ENCODE measurements around the gene EFNA2. TPM values are rescaled to one million over a fixed set of nuclear protein-coding genes. Genes with fewer than 3 reads are reported as not detected.
"Not testable (repeated sequence)": the region's sequence is repeated elsewhere in the genome, so short reads cannot be mapped to it uniquely, and the experiment has no call there.

Gene EFNA2
- total RNA-seq, 1 experiment from 2014 or later, result not detected

- DNase-seq, result no peak
- H3K4me3 ChIP-seq (ENCODE audit: low read length), result no peak overlapping the region; the same call in 1 of the 2 replicates
- no peaks in the 10 kb centered on the region for H3K9me3 ChIP-seq (ENCODE audit: low read length)
- no peak overlapping the region for H2AFZ ChIP-seq (ENCODE audit: low read length)
- BruUV-seq (replicated peaks), result no TSS peak
- no peaks in the 10 kb centered on the region for H4K20me1 ChIP-seq (ENCODE audit: low read length)
- H3K9me2 ChIP-seq (replicated peaks; ENCODE audit: low read length), result no peaks in the 10 kb centered on the region
- peaks cover 46% of the 10 kb centered on the region for H3K79me2 ChIP-seq (ENCODE audit: low read length)
- POLR2A ChIA-PET (ENCODE audit: unreplicated experiment), result interaction anchor here (1.8 kb wide), 1 partner anchor 24 kb away, joined by 6 read pairs; no protein-coding TSS in a partner anchor
- no peaks in the 10 kb centered on the region for H3K36me3 ChIP-seq (ENCODE audit: low read depth, low read length)
- H3K27ac ChIP-seq (ENCODE audit: low read length), result no peak overlapping the region
- H3K9ac ChIP-seq (ENCODE audit: low read length), result no peak overlapping the region; the same call in 1 of the 2 replicates
- no peaks in the 10 kb centered on the region for H3K27me3 ChIP-seq (ENCODE audit: low read length)
- H3K4me2 ChIP-seq (ENCODE audit: low read length), result peak overlapping the region; percentile 84
- ATAC-seq, result no peak
- intact Hi-C loops (cut with micrococcal nuclease), result loop anchor here (1.0 kb wide), 1 partner anchor 21 kb away; no protein-coding TSS in a partner anchor
- H3K4me1 ChIP-seq (ENCODE audit: insufficient read depth, low read length), result peaks cover 37% of the 10 kb centered on the region
- CTCF ChIA-PET, result interaction anchor here (0.6 to 2.6 kb wide), 8 partner anchors 17 to 1023 kb away, joined by 3 to 124 read pairs (median 4); partner anchors contain the start of genes CIRBP and FAM174C
- H3F3A ChIP-seq (ENCODE audit: low read length, unreplicated experiment), result no peaks in the 10 kb centered on the region
- TF ChIP-seq, protein P1, sequence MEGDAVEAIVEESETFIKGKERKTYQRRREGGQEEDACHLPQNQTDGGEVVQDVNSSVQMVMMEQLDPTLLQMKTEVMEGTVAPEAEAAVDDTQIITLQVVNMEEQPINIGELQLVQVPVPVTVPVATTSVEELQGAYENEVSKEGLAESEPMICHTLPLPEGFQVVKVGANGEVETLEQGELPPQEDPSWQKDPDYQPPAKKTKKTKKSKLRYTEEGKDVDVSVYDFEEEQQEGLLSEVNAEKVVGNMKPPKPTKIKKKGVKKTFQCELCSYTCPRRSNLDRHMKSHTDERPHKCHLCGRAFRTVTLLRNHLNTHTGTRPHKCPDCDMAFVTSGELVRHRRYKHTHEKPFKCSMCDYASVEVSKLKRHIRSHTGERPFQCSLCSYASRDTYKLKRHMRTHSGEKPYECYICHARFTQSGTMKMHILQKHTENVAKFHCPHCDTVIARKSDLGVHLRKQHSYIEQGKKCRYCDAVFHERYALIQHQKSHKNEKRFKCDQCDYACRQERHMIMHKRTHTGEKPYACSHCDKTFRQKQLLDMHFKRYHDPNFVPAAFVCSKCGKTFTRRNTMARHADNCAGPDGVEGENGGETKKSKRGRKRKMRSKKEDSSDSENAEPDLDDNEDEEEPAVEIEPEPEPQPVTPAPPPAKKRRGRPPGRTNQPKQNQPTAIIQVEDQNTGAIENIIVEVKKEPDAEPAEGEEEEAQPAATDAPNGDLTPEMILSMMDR (conservative IDR thresholded peaks at IDR 0.05; ENCODE audit: low read depth, low read length), result no peak; the same call in 1 of the 2 replicates
- TF ChIP-seq EZH2 (IDR thresholded peaks at IDR 0.05; ENCODE audit: low read length, unreplicated experiment) (no peak), EZH2phosphoT487 (IDR thresholded peaks at IDR 0.05; ENCODE audit: borderline replicate concordance, low read length) (no peak)
Measured at GRCh38 chr19:1244693-1245451, 40.8 kb upstream of the EFNA2 start.

- no TSS peak for BruUV-seq (replicated peaks)
- ChIA-PET CTCF (interaction anchor here (2.6 kb wide), 1 partner anchor 21 kb away, joined by 124 read pairs; no protein-coding TSS in a partner anchor), POLR2A (ENCODE audit: unreplicated experiment) (no interaction called here)
- H3K9me3 ChIP-seq (ENCODE audit: low read length), result no peaks in the 10 kb centered on the region
- DNase-seq (no peak), ATAC-seq (no peak)
- no peaks in the 10 kb centered on the region for H3F3A ChIP-seq (ENCODE audit: low read length, unreplicated experiment)
- peaks cover under 1% of the 10 kb centered on the region; the same call in 1 of the 2 replicates for H3K36me3 ChIP-seq (ENCODE audit: low read depth, low read length)
- no peak overlapping the region for H3K4me2 ChIP-seq (ENCODE audit: low read length)
- no peak overlapping the region for H3K9ac ChIP-seq (ENCODE audit: low read length)
- H4K20me1 ChIP-seq (ENCODE audit: low read length), result no peaks in the 10 kb centered on the region
- peaks cover 50% of the 10 kb centered on the region for H3K79me2 ChIP-seq (ENCODE audit: low read length)
- no peaks in the 10 kb centered on the region for H3K27me3 ChIP-seq (ENCODE audit: low read length)
- H3K4me3 ChIP-seq (ENCODE audit: low read length), result no peak overlapping the region
- TF ChIP-seq EZH2phosphoT487 (IDR thresholded peaks at IDR 0.05; ENCODE audit: borderline replicate concordance, low read length) (no peak), EZH2 (IDR thresholded peaks at IDR 0.05; ENCODE audit: low read length, unreplicated experiment) (no peak)
- TF ChIP-seq, protein P1 (conservative IDR thresholded peaks at IDR 0.05; ENCODE audit: low read depth, low read length), result no peak
- intact Hi-C loops (cut with micrococcal nuclease), result no loop called here
- no peak overlapping the region for H2AFZ ChIP-seq (ENCODE audit: low read length)
- H3K9me2 ChIP-seq (replicated peaks; ENCODE audit: low read length), result no peaks in the 10 kb centered on the region
- H3K4me1 ChIP-seq (ENCODE audit: insufficient read depth, low read length), result peaks cover 37% of the 10 kb centered on the region
- no peak overlapping the region for H3K27ac ChIP-seq (ENCODE audit: low read length)
Measured at GRCh38 chr19:1245494-1246264, 40.0 kb upstream of the EFNA2 start.

DNA sequence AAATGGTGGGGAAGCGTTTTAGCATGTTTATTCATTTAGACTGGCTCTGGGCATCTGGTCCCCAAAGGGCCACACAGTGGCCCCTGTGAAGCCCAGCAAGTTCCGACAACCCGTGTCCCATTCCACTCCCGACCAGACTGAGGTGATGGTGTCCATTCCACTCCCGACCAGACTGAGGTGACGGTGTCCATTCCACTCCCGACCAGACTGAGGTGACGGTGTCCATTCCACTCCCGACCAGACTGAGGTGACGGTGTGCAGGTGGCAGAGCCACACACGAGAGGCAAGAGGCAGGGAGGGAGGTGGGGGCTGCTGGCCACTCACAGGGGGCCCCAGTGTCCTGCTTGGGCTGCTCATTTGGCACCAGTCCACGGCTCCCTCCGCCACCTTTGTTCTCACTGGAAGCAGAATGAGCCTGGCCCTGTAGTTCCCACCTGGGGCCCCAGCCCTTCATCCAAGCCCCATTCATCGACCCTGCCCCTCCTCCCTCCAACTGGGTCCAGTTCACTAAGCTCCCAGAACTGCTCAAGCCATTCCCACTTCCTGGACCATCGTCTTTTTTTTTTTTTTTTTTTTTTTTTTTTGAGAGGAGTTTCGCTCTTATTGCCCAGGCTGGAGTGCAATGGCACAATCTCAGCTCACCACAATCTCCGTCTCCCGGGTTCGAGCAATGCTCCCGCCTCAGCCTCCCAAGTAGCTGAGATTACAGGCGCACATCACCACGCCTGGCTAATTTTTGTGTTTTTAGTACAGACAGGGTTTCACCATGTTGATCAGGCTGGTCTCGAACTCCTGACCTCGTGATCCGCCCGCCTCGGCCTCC is 39.2 kb upstream of the EFNA2 start:
- ATAC-seq; POLR2A ChIA-PET (ENCODE audit: unreplicated experiment): not testable (repeated sequence)

More for the DNA sequence above, 39.2 kb upstream of the EFNA2 start:
- H3F3A ChIP-seq (ENCODE audit: low read length, unreplicated experiment); H3K9me3 ChIP-seq (ENCODE audit: low read length); H3K9ac ChIP-seq (ENCODE audit: low read length); H3K4me3 ChIP-seq (ENCODE audit: low read length); H3K36me3 ChIP-seq (ENCODE audit: low read depth, low read length); BruUV-seq (replicated peaks); intact Hi-C loops (cut with micrococcal nuclease); H3K27ac ChIP-seq (ENCODE audit: low read length); DNase-seq; H3K4me2 ChIP-seq (ENCODE audit: low read length); H2AFZ ChIP-seq (ENCODE audit: low read length); H3K27me3 ChIP-seq (ENCODE audit: low read length); H3K9me2 ChIP-seq (replicated peaks; ENCODE audit: low read length); H4K20me1 ChIP-seq (ENCODE audit: low read length): not testable (repeated sequence)
- H3K79me2 ChIP-seq (ENCODE audit: low read length), result peaks cover 51% of the 10 kb centered on the region
- H3K4me1 ChIP-seq (ENCODE audit: insufficient read depth, low read length), result peaks cover 31% of the 10 kb centered on the region
- CTCF ChIA-PET, result interaction anchor here (0.6 to 1.0 kb wide), 4 partner anchors 19 to 659 kb away, joined by 3 to 15 read pairs (median 4); no protein-coding TSS in a partner anchor

Data from PC-3 (cell line).